G401.6 (cell line): Measurements from ENCODE around the gene LRRC31.
A peak's percentile ranks its signal among the peaks of the same experiment; 100 is the strongest.

ENCODE experiments used
- FAIRE-seq: peaks from 2 replicates; lab custom pipeline; 2012; peaks lifted over from hg19 to GRCh38; lab: Jason Lieb, UNC

LRRC31 gene

DNA sequence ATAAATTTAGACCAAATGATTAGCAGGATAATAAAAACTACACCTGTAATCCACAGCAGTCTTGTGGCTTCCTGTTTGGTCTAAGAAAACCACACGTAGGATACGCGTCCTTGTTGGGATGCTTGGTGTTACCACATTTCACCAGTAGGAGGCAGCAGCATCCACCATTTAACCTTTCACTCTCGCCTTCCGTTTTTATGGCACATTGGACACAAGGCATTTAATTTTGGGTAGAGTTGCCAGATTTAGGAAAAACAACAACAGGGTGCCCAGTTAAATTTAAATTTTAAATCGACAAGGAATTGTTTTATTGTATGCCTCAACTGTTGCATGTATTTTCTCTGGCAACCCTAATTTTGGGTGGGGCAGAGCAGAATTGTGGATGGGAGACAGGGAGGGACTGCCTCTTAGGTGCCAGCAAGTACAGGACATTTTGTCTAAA lies 6.3 kb downstream of the LRRC31 start:
- peak; percentile 80 for FAIRE-seq

DNA sequence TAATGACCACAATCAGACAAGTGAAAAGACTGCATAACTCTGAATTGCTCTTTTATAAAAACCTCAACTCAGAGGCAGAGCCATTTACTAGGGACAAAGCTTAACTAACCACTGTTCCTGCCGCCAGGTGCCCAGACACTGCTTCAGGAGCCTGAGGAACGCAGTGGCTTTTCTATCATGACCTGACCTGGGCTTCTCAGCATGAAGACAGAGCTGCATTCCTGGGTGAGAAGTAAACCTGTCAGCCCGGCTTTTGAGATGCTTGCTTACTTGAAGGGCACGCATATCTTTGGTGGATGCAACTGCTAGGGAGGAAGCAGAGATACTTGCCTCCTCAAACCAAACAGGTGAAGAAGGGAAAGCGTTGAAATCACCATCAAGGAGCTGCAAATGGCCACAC lies 7.9 kb downstream of the LRRC31 start:
- no peak for FAIRE-seq

DNA sequence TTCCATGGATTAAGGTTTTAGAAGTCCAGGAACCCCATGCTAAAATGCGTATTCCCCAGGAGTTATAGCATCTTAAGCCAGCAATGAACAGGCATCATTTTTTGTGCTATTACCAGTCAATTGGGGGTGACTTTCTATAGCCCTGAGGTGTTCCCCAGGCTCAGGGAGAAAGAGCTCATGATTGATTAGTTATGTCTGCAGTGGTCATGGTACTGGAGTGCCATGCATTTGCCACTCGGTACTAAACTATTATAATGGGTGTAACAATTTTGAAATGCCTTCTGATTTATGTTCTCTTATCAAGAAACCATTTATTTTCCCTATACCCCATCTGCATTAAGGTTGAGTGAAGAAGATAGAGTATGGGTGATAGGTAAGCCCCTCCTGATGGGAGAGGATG lies 11.9 kb downstream of the LRRC31 start:
- no peak for FAIRE-seq

DNA sequence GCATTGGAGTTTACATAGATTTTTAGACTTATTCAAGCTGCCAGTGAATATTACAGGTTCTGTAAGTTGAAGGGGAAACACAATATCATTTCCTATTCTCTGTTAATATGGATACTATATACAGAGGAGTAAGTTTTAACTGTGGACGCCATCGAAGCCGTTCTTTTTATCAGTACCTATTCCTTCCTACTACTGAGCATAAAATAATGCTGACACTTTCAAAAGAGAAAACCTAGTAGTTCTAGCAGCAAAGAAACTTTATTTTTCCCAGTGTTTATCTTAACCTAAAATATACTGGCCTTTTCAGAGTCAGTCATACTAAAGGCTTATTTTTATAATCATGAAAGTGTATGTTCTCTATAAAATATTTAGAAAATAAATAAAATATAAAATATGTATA lies 14.2 kb downstream of the LRRC31 start:
- no peak for FAIRE-seq

DNA sequence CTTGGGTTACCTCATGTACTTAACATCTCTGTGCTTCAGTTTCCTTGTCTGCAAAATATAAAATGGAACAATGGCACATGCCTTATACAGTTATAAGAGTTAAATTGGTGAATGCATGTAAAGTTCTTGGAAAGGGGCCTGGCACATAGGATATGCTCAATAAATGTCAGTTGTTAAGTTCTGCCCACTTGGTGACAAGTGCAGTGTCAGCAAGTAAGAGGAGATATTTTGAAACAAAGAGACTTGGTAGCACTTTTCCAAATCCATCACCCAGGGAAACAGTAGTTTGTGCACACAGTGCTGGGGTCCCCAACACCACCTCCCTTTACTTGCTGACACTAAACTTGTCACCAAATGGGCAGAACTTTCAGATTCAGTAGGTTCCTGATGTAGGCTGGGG lies 19.1 kb downstream of the LRRC31 start:
- FAIRE-seq: no peak

DNA sequence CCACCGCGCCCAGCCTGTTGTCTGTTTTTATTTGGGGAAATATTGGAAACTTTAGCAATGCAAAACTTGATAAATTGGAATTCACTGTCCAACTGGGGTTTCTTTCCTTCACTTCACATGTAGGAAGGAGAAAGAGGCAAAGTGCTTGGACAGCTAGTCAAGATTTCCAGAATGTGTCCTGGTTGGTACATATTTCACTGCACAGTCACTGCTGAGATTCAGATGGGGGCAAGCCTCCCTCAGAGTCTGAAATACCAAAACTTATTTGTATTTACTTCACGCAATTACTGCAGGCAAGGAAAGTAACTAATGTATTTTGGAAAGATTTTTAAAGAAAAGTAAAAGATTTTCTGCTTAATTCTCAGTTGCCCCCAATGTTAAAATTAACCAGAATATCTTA lies 21.0 kb downstream of the LRRC31 start:
- no peak for FAIRE-seq

DNA sequence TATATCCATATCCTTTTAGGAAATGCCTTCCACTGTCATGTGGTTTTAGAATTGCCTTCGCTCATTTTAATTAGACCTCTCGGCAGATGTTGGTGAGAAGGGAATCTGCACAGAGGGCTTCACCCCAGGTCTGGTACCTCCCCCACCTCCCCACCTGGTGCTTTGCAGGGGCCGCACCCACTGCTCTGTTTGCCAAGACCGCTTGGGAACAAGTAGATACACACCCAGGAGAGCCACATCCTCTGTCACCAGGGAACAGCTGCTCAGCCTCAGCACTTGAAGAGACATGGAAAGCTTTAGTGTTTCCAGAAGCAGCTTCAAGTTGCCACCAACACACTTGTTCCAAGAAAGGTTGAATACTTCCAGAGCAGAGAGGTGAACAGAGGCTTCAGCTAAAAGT lies 21.8 kb downstream of the LRRC31 start:
- FAIRE-seq: no peak

DNA sequence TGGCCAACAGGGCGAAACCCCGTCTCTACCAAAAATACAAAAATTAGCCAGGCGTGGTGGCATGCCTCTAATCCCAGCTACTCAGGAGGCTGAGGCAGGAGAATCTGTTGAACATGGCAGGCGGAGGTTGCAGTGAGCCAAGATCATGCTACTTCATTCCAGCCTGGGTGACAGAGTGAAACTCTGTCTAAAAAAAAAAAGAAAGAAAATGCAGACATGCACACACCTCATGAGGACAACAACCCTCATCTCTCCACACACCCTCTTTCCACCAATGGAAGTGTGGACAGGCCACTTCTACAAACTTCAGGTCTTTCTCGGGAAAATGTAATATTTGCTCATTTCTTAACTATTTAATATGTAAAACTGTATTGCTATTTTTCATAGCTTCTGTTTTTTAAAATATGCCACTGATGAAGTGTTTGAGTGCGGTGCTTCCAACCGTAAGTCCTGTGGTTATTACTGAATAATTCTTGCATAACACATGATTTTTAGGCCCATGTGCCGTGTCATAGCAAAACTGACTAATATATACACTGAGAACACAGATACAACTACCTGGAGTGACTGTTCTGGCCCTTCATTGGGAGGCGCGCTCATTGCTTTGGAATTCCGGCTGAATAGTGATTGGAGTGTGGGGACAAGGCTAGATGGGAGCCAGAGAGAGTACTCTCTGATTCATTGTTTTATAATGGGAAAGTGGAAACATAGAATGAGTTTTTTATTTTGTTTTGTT lies 23.1 kb downstream of the LRRC31 start:
- FAIRE-seq: no peak

DNA sequence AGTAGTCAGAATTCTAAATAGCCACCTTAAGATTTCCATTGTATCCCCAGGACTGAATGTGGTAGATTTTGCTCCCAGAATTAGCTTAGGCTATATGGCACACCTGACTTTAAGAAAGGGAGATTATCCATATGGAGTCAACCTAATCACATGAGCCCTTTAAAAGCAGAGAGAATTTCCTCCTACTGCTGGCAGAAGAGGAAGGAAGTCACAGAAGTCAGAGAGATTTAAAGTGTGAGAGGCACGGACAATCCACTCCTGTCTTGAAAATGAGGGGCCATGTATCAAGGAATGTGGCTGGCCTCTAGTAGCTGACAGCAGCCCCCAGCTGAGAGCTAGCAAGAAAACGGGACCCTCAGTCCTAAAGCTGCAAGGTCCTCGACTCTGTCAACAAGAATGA lies 26.8 kb downstream of the LRRC31 start:
- no peak for FAIRE-seq

DNA sequence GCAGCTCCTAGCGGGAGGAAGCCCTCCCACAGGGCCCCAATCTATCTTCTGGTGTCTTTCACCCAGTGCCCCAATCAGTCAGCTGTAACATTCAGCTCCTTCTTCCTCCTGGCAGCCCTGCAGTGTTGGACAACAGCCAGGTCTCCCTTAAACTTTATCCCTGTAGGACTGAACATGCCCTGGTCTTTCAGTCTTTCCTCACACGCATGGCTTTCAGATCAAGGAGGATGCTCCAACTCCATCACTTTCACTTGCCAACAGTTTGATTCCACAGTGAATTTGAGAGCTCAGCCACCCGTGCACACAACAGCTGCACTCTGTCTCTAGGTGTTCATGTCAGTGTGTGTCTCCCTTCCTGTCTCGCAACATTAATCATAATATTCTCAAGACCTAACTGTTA lies 28.6 kb downstream of the LRRC31 start:
- FAIRE-seq: no peak

DNA sequence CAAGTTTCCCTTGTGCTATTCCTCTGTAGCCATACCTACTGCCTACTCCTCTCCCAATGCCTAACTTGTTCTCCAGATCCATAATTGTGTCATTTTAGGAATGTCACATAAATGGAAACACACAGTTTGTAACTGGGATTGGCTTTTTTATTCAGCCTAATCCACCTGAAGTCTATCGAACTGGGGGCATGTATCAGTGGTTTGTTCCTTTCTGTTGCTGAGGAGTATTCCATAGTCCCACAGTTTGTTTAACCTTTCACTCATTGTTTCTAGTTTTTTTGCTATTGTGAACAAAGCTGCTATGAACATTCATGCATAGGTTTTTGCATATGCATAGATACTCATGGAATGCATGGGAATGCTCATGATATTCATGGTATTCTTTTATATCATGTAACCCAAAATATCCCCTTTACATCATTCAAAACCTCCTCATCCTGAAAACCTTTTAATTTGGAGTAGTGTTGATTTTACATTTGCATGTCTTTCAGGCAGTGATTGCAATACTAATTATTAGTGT lies 31.2 kb downstream of the LRRC31 start:
- FAIRE-seq: no peak

DNA sequence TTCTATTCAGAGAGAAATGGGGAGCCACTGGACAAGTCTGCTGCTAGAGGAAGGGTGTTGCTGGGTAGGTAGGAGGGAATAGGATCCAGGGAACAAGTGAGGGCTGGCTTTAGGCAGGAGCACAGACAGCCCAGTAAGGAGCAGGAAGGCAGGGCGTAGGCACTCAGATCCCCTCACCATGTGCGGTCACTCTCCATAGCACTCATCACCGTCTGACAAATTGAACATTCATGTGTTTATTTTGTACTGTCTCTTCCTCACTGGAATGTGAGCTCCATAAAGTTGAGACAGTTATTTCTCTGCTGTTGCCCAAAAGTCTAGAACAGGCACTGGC lies 32.8 kb downstream of the LRRC31 start:
- FAIRE-seq: no peak

DNA sequence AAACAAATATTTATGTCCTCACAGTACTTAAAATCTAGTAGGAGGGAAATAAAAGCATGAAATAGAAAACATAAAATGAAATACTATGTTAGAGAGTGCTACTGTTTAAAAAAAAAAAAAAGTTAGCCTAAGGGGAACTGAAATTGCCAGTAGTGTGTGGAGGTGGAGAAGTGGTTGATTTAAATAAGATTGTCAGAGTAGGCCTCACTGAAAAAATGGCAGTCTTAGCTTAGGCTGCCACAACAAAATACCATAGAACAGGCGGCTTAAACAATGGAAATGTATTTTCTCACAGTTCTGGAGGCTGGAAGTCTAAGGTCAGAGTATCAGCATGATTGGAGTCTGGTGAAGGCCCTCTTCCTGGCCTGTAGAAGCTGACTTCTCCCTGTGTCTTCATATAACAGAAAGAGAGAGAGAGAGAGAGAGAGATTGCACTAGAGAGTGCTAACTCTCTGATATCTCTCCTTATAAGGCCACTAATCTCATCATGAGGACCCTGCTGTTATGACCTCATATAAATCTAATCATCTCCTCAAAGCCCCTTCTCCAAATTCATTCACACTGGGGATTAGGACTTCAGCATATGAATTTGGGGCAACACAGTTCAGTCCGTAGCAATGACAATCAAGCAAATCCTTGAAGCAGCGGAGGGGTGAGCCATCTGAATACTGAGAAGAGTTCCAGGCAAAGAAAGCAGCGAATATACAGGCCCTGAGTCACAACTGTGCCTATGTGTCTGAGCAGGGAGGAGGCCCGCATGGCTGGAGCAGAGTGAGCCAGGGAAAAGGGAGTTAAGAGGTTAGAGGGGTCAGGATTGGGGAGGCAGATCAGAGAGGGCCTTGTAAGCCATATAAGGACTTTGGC lies 33.4 kb downstream of the LRRC31 start:
- no peak for FAIRE-seq

DNA sequence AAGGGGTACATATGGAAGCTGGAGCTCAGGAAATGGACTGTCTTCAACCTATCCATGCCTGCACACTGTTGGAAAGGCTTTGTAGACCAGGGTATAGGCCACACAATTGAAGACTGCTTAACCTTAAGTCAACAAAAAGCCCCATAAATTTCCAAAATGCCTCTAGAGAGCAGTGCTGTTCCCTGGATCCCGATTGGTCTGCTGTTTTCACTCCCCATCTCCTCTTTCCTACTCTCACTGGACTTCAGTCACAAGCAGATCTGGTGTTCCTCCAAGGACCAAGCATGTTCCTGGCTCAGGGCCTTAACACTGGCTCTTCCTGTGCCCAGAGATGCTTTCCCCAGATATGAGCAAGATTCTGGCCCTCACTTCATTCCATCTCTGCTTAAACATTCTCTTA lies 34.2 kb downstream of the LRRC31 start:
- no peak for FAIRE-seq

DNA sequence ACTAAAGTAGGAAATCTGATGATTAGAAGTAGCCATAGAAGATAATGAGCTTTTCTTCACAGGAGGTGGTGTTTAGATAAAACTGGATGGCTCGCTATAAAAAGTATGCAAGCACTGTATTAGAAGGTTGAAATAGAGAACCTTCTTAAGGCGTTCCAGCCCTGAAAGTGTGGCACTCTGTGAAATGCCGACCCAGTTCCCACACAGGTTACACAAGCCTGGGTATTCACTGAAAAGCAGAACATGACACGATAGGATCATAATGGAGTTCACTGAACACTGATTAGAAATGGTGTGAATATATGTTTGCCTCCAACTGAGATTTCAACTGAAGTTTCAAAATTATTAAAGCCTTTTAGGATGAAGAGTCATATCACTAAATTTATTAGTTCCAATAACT lies 42.0 kb downstream of the LRRC31 start:
- FAIRE-seq: no peak

DNA sequence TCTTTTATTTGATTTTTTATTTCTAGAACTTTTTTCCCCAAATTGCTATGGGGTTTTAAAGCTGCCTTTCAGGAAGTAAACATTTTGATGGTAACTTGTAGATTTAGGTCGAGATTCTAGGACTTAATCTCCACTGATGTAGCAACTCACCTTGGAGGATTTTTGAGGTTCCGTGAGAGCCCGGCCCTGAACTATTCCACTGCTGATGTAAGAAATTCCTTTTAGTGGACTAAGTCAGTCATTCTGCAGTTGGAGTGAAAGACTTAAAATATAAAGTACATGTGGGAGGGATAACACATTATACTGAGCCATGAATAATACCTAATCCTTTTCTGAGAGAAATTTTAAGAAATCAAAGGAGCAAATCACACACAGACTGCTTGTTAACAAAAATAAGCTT lies 44.4 kb downstream of the LRRC31 start:
- FAIRE-seq: no peak

DNA sequence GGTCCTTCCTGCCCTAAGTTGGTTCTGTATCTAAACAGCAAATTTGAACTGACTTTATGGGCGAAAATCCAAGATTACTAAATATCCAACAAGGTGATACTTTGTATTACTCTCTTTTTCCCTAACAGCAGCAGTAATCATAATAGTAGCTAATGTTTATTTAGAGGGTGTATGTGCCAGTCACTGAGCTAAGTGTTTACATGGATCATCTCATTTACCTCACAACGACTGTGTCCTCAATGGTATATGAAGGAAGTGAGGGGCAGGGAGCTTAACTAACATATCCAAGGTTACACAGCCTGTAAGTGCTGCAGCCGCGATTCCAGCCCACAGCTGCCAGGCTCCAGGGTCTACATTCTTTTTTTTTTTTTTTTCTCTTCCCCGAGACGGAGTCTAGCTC lies 46.8 kb downstream of the LRRC31 start:
- no peak for FAIRE-seq

DNA sequence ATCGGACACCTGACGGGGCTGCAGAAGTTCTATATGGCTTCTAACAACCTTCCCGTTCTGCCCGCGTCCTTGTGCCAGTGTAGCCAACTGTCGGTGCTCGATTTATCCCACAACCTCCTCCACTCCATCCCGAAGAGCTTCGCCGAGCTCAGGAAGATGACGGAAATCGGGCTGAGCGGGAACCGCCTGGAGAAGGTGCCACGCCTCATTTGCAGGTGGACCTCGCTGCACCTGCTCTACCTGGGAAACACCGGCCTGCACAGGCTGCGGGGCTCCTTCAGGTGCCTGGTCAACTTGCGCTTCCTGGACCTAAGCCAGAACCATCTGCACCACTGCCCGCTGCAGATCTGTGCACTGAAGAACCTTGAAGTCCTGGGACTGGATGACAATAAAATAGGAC lies 47.2 kb downstream of the LRRC31 start:
- no peak for FAIRE-seq

DNA sequence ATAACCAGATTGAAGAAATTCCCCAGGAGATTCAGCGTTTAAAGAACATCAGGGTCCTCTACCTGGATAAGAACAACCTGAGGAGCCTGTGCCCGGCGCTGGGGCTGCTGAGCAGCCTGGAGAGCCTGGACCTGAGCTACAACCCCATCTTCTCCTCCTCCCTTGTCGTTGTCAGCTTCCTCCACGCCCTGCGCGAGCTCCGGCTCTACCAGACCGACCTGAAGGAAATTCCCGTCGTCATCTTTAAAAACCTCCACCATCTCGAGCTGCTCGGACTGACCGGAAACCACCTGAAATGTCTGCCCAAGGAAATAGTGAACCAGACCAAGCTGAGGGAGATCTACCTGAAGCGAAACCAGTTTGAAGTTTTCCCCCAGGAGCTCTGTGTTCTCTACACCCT lies 47.6 kb downstream of the LRRC31 start:
- no peak for FAIRE-seq

DNA sequence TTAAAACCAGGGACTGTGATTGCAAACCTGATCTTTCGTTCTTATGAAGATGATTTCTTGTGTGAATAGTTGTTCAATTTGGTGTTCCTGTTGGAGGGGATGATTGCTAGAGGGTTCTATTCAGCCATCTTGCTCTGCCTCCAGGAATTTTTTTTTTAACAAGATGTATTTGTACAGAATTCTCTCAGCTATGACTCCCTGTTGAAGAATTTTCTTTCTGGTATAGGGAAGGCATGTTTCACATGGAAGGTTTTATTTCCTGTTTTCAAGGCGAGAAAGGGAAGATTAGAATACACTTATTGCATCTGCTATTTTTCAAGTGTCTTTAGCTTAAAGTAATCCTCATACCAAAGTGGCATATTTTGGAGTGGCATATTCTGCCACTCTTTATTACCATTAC lies 51.4 kb downstream of the LRRC31 start:
- FAIRE-seq: no peak

DNA sequence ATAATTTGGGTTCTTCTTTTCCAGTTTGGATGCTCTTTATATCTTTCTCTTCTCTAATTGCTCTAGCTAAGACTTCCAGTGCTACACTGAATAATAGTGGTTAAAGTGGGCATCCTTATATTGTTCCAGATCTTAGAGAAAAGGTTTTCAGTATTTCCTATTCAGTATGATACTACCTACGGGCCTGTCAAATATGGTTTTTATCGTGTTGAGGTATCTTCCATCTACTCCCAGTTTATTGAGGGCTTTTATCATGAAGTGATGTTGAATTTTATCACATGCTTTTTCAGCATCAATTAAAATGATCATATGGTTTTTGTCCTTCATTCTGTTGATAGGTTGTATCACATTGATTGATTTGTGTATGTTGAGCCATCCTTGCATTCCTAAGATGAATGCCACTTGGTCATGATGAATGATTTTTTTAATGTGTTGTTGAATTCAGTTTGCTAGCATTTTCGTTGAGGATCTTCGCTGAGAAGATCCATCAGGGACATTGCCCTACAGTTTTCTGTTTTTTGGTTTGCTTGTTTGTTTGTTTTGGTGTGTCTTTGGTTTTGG lies 54.1 kb downstream of the LRRC31 start:
- no peak for FAIRE-seq

DNA sequence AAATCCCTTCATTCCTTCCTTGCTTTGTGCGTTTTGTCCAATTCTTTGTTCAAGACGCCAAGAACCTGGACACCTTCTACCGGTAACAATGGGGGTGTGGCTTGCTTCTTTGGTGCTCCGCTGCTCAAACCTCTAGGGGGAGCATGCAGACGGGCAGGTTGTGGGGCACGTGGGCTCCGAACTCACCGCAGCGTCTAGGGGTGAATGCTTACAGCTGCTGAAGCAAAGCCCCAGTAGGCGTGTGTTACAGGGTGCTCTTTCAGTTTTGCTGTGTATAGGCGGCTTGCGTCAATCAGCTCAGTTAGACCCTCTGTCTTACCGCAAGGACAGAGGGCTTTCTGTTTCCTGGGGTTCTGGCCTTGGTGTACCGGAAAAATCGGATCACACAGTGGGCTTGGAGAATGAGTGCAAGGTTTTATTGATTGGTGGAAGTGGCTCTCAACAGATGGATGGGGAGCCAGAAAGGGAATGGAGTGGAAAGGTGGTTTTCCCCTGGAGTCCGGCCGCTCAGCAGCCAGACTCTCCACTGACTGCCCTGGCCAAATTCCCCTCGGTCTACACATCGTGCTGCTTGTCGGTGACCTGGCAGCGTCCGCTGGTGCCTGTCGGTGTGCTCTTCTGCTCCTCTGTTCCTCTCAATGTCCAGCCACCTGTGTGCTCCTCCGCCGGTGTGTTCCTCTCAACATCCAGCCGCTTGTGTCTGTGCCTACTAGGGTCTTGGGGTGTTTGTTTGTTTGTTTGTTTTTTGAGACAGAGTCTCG lies 55.8 kb downstream of the LRRC31 start:
- no peak for FAIRE-seq

DNA sequence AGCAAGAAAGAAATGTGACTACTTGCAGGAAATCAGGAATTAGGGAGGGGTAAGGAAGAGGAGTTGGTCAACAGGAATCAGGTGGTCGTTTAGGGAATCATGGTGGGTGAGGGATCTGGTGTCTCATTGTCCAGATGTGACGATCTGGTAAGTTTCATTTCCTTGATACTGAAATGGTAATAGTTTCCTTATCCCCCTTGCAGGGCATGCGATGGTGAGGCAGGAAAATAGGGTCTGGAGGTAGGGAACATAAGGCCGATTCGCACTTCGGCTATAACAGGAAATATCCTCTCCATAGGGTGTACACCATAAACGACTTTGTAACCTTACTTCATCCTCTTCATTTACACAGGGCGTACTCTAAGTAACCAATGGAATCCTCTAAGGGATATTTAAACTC lies 56.5 kb downstream of the LRRC31 start:
- FAIRE-seq: no peak
